ENCODE measurements around the gene PRSS36. TPM values are rescaled to one million over a fixed set of nuclear protein-coding genes. Genes with fewer than 3 reads are reported as not detected.

Gene PRSS36
- total and polyA plus RNA-seq, 9 of the 15 experiments (the other 6 are each of a cell fraction or from before 2014, with no cell fraction given) = 0.09 to 1.2 (median 0.54) TPM; not detected in 2

GRCh38 chr16:31117384-31118222 lies 32.3 kb downstream of the PRSS36 start, which contains the start of gene KAT8 (continued):
- TF ChIP-seq ZNF444 (CRISPR knock-in tag; IDR thresholded peaks at IDR 0.05) (no peak), ZNF175 (CRISPR knock-in tag; IDR thresholded peaks at IDR 0.05; ENCODE audit: low read depth) (no peak), MED1 (CRISPR knock-in tag; IDR thresholded peaks at IDR 0.05; ENCODE audit: borderline replicate concordance) (no peak), ZNF740 (CRISPR knock-in tag; IDR thresholded peaks at IDR 0.05) (no peak), ZNF740 (tag; IDR thresholded peaks at IDR 0.05) (no peak), PRMT5 (CRISPR knock-in tag; IDR thresholded peaks at IDR 0.05) (no peak), GABPB1 (CRISPR knock-in tag; IDR thresholded peaks at IDR 0.05) (peak; percentile 95), ZBTB12 (CRISPR knock-in tag; IDR thresholded peaks at IDR 0.05) (peak; percentile 94), ETS2 (tag; IDR thresholded peaks at IDR 0.05; ENCODE audit: borderline replicate concordance, poor library complexity, severe bottlenecking) (no peak), ZBTB26 (CRISPR knock-in tag; IDR thresholded peaks at IDR 0.05) (0 out of 2 replicates have a peak, but pooled peaks have one; percentile 5), NFIX (CRISPR knock-in tag; IDR thresholded peaks at IDR 0.05; ENCODE audit: low read depth) (no peak), HINFP (tag; conservative IDR thresholded peaks at IDR 0.05; ENCODE audit: low read depth) (no peak), HMBOX1 (IDR thresholded peaks at IDR 0.05) (no peak; the same call in 1 of the 2 replicates), HNRNPH1 (optimal IDR thresholded peaks at IDR 0.05; ENCODE audit: low read depth, low read length) (no peak), THRB (CRISPR knock-in tag; conservative IDR thresholded peaks at IDR 0.05) (0 out of 2 replicates have a peak, but pooled peaks have one; percentile 74), FOXA3 (CRISPR knock-in tag; conservative IDR thresholded peaks at IDR 0.05 in 1 of 2, IDR thresholded peaks at IDR 0.05 in 1 of 2) (0 out of 4 replicates have a peak, but pooled peaks of 1 of the 2 experiments have one; percentile 43), EHMT2 (IDR thresholded peaks at IDR 0.05) (no peak), POLR2G (IDR thresholded peaks at IDR 0.05; ENCODE audit: low read depth, low read length) (peak; percentile 98), POLR2A (conservative IDR thresholded peaks at IDR 0.05) (peak; percentile 95), LCOR (CRISPR knock-in tag; IDR thresholded peaks at IDR 0.05) (no peak)

Measured in K562 (cell line).